OCI-LY7 (cell line): Measurements from ENCODE around the gene PLAGL1.

ENCODE experiments used
- EZH2phosphoT487 ChIP-seq: fragments of 200-600 bp; sonication (generic); IDR thresholded peaks from 2 replicates; pipeline ENCODE4 v1.6.1; 2018; ENCODE audit warnings: low read depth, borderline replicate concordance, mild to moderate bottlenecking, mixed run types, antibody characterized with exemption, low read length, moderate library complexity, mixed read lengths
- TF ChIP-seq, protein P1 (sequence below): fragments of 200-600 bp; sonication (generic); conservative IDR thresholded peaks from 2 replicates; pipeline ENCODE4 v1.5.1; 2014; ENCODE audit warnings: mild to moderate bottlenecking, antibody characterized with exemption, low read length, moderate library complexity, mixed read lengths

GRCh38 chr6:143952947-143953701 lies 54.9 kb downstream of the PLAGL1 start:
- TF ChIP-seq EZH2phosphoT487: no peak
- TF ChIP-seq, protein P1, sequence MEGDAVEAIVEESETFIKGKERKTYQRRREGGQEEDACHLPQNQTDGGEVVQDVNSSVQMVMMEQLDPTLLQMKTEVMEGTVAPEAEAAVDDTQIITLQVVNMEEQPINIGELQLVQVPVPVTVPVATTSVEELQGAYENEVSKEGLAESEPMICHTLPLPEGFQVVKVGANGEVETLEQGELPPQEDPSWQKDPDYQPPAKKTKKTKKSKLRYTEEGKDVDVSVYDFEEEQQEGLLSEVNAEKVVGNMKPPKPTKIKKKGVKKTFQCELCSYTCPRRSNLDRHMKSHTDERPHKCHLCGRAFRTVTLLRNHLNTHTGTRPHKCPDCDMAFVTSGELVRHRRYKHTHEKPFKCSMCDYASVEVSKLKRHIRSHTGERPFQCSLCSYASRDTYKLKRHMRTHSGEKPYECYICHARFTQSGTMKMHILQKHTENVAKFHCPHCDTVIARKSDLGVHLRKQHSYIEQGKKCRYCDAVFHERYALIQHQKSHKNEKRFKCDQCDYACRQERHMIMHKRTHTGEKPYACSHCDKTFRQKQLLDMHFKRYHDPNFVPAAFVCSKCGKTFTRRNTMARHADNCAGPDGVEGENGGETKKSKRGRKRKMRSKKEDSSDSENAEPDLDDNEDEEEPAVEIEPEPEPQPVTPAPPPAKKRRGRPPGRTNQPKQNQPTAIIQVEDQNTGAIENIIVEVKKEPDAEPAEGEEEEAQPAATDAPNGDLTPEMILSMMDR: no peak
